CD14-positive monocyte (primary cell): Measurements from ENCODE around the gene HNRNPH2. TPM values are rescaled to one million over a fixed set of nuclear protein-coding genes. Genes with fewer than 3 reads are reported as not detected.

ENCODE experiments used
- DNase-seq, 3 donors: peaks; one replicate each; pipeline ENCODE4 v3.0.0-alpha.2; 2011 to 2022
- H2AFZ ChIP-seq: 2 replicates; pipeline ENCODE4 v1.6.0; 2012; ENCODE audit warnings: mild to moderate bottlenecking, low read depth, low read length, inconsistent platforms; ENCODE audit not compliant: insufficient read depth, poor library complexity, severe bottlenecking
- H3K27ac ChIP-seq, 2 donors: 1 replicate in 1 of 2; 2 replicates in 1 of 2; pipeline ENCODE4 v1.5.1; 2012 to 2013; ENCODE audit warnings: low read length in 2 of 2, control low read depth in 1 of 2, inconsistent platforms in 1 of 2, low read depth in 1 of 2, mild to moderate bottlenecking in 1 of 2
- H3K27me3 ChIP-seq, 2 donors: one replicate each; pipeline versions ENCODE4 v1.6.0 to v1.6.1; 2011 to 2013; ENCODE audit warnings: low read length in 2 of 2; ENCODE audit not compliant: control insufficient read depth in 2 of 2, insufficient read depth in 2 of 2
- H3K36me3 ChIP-seq, 2 donors: replicated peaks in 1 of 2; 1 replicate in 1 of 2; 2 replicates in 1 of 2; pipeline versions ENCODE4 v1.5.1 to v1.6.1; 2012 to 2013; ENCODE audit warnings: low read length in 2 of 2, control low read depth in 1 of 2, inconsistent platforms in 1 of 2, mild to moderate bottlenecking in 1 of 2; ENCODE audit not compliant: insufficient read depth in 2 of 2, control insufficient read depth in 1 of 2
- H3K4me1 ChIP-seq, 2 donors: 1 replicate in 1 of 2; 2 replicates in 1 of 2; pipeline versions ENCODE4 v1.5.1 to v1.6.1; 2012 to 2013; ENCODE audit warnings: low read length in 2 of 2, control low read depth in 1 of 2, inconsistent platforms in 1 of 2, mild to moderate bottlenecking in 1 of 2, moderate library complexity in 1 of 2; ENCODE audit not compliant: insufficient read depth in 2 of 2, control insufficient read depth in 1 of 2
- H3K4me2 ChIP-seq: replicated peaks from 2 replicates; pipeline ENCODE3; 2012; ENCODE audit warnings: low read length, moderate library complexity, mild to moderate bottlenecking; ENCODE audit not compliant: poor library complexity, severe bottlenecking; ENCODE audit errors: extremely low read depth
- H3K4me3 ChIP-seq, 3 experiments: fragments of 200-600 bp in 1 of 3; sonication (generic) in 1 of 3; replicated peaks in 1 of 3; 1 replicate in 2 of 3; 2 replicates in 1 of 3; pipeline ENCODE4 v1.5.1; 2011 to 2013; ENCODE audit warnings: low read length in 3 of 3, mild to moderate bottlenecking in 3 of 3, control low read depth in 2 of 3, low read depth in 2 of 3, inconsistent platforms in 1 of 3, moderate library complexity in 1 of 3
- H3K79me2 ChIP-seq: 2 replicates; pipeline ENCODE4 v1.6.0; 2012; ENCODE audit warnings: mild to moderate bottlenecking, control low read depth, inconsistent platforms, low read length, moderate library complexity; ENCODE audit not compliant: insufficient read depth
- H3K9ac ChIP-seq: 2 replicates; pipeline ENCODE4 v1.6.0; 2017; ENCODE audit warnings: low read length, mild to moderate bottlenecking; ENCODE audit not compliant: insufficient read depth, poor library complexity, severe bottlenecking
- H3K9me3 ChIP-seq, 2 donors: replicated peaks in 1 of 2; 1 replicate in 1 of 2; 2 replicates in 1 of 2; pipeline versions ENCODE4 v1.5.1 to v1.6.1; 2012 to 2013; ENCODE audit warnings: low read length in 2 of 2, control low read depth in 1 of 2; ENCODE audit not compliant: control insufficient read depth in 1 of 2, insufficient read depth in 1 of 2
- H4K20me1 ChIP-seq: 2 replicates; pipeline ENCODE4 v1.6.0; 2012; ENCODE audit warnings: mild to moderate bottlenecking, low read length, control low read depth, moderate library complexity; ENCODE audit not compliant: insufficient read depth
- H3K27ac Mint-ChIP-seq, 7 donors: one replicate each; pipeline ENCODE4 v1.8.0; 2020; ENCODE audit warnings: mild to moderate bottlenecking in 7 of 7, mixed read lengths in 7 of 7, moderate library complexity in 6 of 7, inconsistent platforms in 2 of 7
- H3K27me3 Mint-ChIP-seq, 3 donors: one replicate each; pipeline ENCODE4 v1.8.0; 2021 to 2022; ENCODE audit warnings: low read depth in 3 of 3, mild to moderate bottlenecking in 3 of 3, mixed read lengths in 3 of 3, moderate library complexity in 3 of 3, inconsistent platforms in 1 of 3
- H3K36me3 Mint-ChIP-seq, 2 donors: one replicate each; pipeline ENCODE4 v1.8.0; 2020; ENCODE audit warnings: mixed read lengths in 2 of 2, inconsistent platforms in 1 of 2, mild to moderate bottlenecking in 1 of 2
- H3K4me1 Mint-ChIP-seq: one replicate; pipeline ENCODE4 v1.8.0; 2020; ENCODE audit warnings: mild to moderate bottlenecking, mixed read lengths
- H3K4me3 Mint-ChIP-seq, 2 donors: one replicate each; pipeline ENCODE4 v1.8.0; 2020; ENCODE audit warnings: mild to moderate bottlenecking in 2 of 2, mixed read lengths in 2 of 2, moderate library complexity in 1 of 2
- H3K9me3 Mint-ChIP-seq, 7 donors: one replicate each; pipeline ENCODE4 v1.8.0; 2020 to 2022; ENCODE audit warnings: mixed read lengths in 7 of 7, mild to moderate bottlenecking in 6 of 7, moderate library complexity in 6 of 7, inconsistent platforms in 2 of 7
- WGBS: methylation state at CpG from one replicate; pipeline ENCODE4 v1.1.5; 2013; ENCODE audit warnings: missing lambda C conversion rate; ENCODE audit not compliant: insufficient coverage; 5-methylcytosine and 5-hydroxymethylcytosine counted together
- intact Hi-C, 2 donors: fragments of 100-400 bp; cut with micrococcal nuclease; formaldehyde crosslinking; loops; one replicate each; pipeline versions ENCODE4 v1.15.0 to v1.15.1; 2023
- polyA plus RNA-seq, 3 donors: library from polyadenylated mRNA; depleted of rRNA in 1 of 3; unstranded in 2 of 3; stranded (reverse) in 1 of 3; fragments of 300-500 nt in 2 of 3; fragments of >200 nt in 1 of 3; fragmentation: Illumina TruSeq in 2 of 3; gene quantifications; 1 replicate in 2 of 3; 2 replicates in 1 of 3; pipeline ENCODE4 v1.2.3, GENCODE V29; 2012 to 2021
- TF ChIP-seq, protein P1 (sequence below): fragments of 200-600 bp; IDR thresholded peaks from one replicate; pipeline ENCODE4 v1.8.0; 2022; ENCODE audit warnings: antibody characterized with exemption, mild to moderate bottlenecking

Gene HNRNPH2
- polyA plus RNA-seq, 3 donors: 27.7 to 163 (median 118) TPM

DNA sequence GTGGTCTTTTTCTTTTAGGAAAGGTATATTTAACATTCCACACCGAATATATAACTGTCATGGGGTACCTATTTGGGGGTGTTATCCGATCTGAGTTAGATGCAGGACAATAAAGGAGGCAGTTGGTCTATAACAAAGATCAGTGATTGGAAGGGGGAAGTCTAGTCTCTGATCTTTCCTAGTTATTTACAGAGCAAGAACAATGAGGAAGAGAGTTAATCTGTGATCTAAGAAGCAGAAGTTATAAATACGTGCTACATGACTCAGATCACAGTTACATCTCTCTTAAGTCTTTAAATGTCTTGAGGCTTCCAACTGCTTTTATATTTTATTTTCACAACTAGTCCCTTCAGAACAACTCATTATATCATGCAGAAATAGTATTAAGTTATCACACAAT lies 44.0 kb downstream of the HNRNPH2 start:
- H3K9ac ChIP-seq: no peak overlapping the region
- H3K27ac ChIP-seq: no peak overlapping the region
- no peak overlapping the region for H3K4me3 Mint-ChIP-seq
- intact Hi-C loops: no loop called here
- no peaks in the 10 kb centered on the region for H3K79me2 ChIP-seq
- H3K4me1 Mint-ChIP-seq: peaks cover 10% of the 10 kb centered on the region
- no peaks in the 10 kb centered on the region for H4K20me1 ChIP-seq
- no peak overlapping the region for H3K4me3 ChIP-seq
- no peak overlapping the region for H2AFZ ChIP-seq
- no CpG with 5 or more reads among the region's 3 CpGs for WGBS
- H3K4me2 ChIP-seq: no peak overlapping the region
- H3K9me3 ChIP-seq: no peaks in the 10 kb centered on the region
- H3K27me3 ChIP-seq: no peaks in the 10 kb centered on the region
- H3K4me1 ChIP-seq: peaks cover 0 to 4% of the 10 kb centered on the region in 2 donors
- DNase-seq: peak; percentile 14 to 40 (median 28)
- peaks cover 0 to 6% (median 0%) of the 10 kb centered on the region in 3 donors for H3K27me3 Mint-ChIP-seq
- H3K36me3 Mint-ChIP-seq: peaks cover 8 to 26% of the 10 kb centered on the region in 2 donors
- peak overlapping the region in 4 of 7 donors; percentile 8 to 46 (median 25) for H3K27ac Mint-ChIP-seq
- H3K36me3 ChIP-seq: peaks cover 2% of the 10 kb centered on the region in 2 donors
- peaks cover 0 to 5% (median 0%) of the 10 kb centered on the region in 7 donors for H3K9me3 Mint-ChIP-seq
- TF ChIP-seq, protein P1, sequence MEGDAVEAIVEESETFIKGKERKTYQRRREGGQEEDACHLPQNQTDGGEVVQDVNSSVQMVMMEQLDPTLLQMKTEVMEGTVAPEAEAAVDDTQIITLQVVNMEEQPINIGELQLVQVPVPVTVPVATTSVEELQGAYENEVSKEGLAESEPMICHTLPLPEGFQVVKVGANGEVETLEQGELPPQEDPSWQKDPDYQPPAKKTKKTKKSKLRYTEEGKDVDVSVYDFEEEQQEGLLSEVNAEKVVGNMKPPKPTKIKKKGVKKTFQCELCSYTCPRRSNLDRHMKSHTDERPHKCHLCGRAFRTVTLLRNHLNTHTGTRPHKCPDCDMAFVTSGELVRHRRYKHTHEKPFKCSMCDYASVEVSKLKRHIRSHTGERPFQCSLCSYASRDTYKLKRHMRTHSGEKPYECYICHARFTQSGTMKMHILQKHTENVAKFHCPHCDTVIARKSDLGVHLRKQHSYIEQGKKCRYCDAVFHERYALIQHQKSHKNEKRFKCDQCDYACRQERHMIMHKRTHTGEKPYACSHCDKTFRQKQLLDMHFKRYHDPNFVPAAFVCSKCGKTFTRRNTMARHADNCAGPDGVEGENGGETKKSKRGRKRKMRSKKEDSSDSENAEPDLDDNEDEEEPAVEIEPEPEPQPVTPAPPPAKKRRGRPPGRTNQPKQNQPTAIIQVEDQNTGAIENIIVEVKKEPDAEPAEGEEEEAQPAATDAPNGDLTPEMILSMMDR: no peak

DNA sequence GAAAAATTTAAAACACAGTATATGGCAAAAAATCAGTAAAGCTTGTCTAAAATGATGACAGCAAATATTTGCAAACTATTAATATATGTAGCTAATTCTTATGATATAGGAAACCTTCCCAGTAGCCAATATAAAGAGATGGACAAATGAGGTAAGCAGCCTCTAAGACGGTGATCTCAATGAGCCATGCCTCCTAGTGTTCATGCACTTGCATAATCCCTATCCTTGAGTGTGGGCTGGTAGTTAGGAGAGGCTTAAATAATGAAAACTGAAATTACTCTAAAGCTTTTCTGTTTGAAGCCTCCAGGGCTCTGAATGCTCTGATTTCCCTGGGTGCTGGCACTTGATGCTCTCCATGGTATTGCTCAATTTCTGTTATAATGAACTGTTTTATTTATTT lies 52.6 kb downstream of the HNRNPH2 start:
- intact Hi-C loops: no loop called here
- H3K27ac ChIP-seq: no peak overlapping the region
- no peak overlapping the region for H3K9ac ChIP-seq
- no CpG with 5 or more reads among the region's 1 CpG for WGBS
- H3K27me3 ChIP-seq: no peaks in the 10 kb centered on the region
- TF ChIP-seq, protein P1: no peak
- H2AFZ ChIP-seq: no peak overlapping the region
- no peaks in the 10 kb centered on the region for H3K9me3 ChIP-seq
- Mint-ChIP-seq H3K4me3 (no peak overlapping the region), H3K27ac (no peak overlapping the region), H3K9me3 (no peaks in the 10 kb centered on the region), H3K4me1 (no peaks in the 10 kb centered on the region), H3K36me3 (peaks cover 9 to 13% of the 10 kb centered on the region in 2 donors), H3K27me3 (peaks cover 0 to 1% (median 0%) of the 10 kb centered on the region in 3 donors)
- no peak overlapping the region for H3K4me3 ChIP-seq
- DNase-seq: no peak
- no peaks in the 10 kb centered on the region for H3K79me2 ChIP-seq
- no peak overlapping the region for H3K4me2 ChIP-seq
- no peaks in the 10 kb centered on the region for H4K20me1 ChIP-seq
- H3K36me3 ChIP-seq: peaks cover 0 to 2% of the 10 kb centered on the region in 2 donors
- no peaks in the 10 kb centered on the region for H3K4me1 ChIP-seq
